K562 (cell line): ENCODE measurements around the gene DIO3. TPM values are rescaled to one million over a fixed set of nuclear protein-coding genes. Genes with fewer than 3 reads are reported as not detected.

Source experiments
- ATAC-seq: fragments of 200-7000 bp; cut with Tn5 transposase; 3 replicates; pipeline ENCODE4 v1.9.1; 2020; ENCODE audit warnings: moderate library complexity
- BruUV-seq: library from RNA; stranded (reverse); fragments of 400-500 nt; replicated peaks from 2 replicates; lab custom pipeline; 2021; lab: Mats Ljungman, UMichigan
- CTCF ChIA-PET: fragments of 300-600 bp; formaldehyde crosslinking; extraction: SDS; loops from one replicate; lab custom pipeline; 2021; ENCODE audit warnings: low intra/inter-chr PET ratio; lab: Yijun Ruan, JAX
- POLR2A ChIA-PET: fragments of 300-600, 350-650 bp; sonication (Branson Sonifier 250); formaldehyde crosslinking; extraction: SDS; loops from one replicate; lab custom pipeline; 2021; ENCODE audit warnings: antibody characterized with exemption, inconsistent platforms; lab: Yijun Ruan, JAX
- DNase-seq, 4 experiments: peaks; one replicate each; pipeline versions ENCODE4 v3.0.0 to v3.0.0-alpha.2; 2011 to 2018; ENCODE audit warnings: low spot score in 3 of 4, mixed read lengths in 3 of 4; ENCODE audit errors: extremely low read depth in 1 of 4
- FAIRE-seq: peaks from 2 replicates; lab custom pipeline; 2011; peaks lifted over from hg19 to GRCh38; lab: Jason Lieb, UNC
- H2AFZ ChIP-seq: 2 replicates; pipeline ENCODE4 v1.6.0; 2011; ENCODE audit warnings: low read depth, low read length, control low read depth, inconsistent platforms
- H3K27ac ChIP-seq: fragments of 200-600 bp; 3 replicates; pipeline ENCODE4 v1.8.0; 2011; ENCODE audit warnings: low read depth, mild to moderate bottlenecking, control low read depth, inconsistent platforms, low read length, moderate library complexity, mixed read lengths; ENCODE audit errors: extremely low read depth
- H3K27me3 ChIP-seq, 2 experiments: fragments of 300-600 bp in 1 of 2; 2 replicates in 1 of 2; 3 replicates in 1 of 2; pipeline versions ENCODE4 v1.6.0 to v1.8.0; 2011; ENCODE audit warnings: inconsistent platforms in 2 of 2, low read length in 2 of 2, mild to moderate bottlenecking in 1 of 2, mixed read lengths in 1 of 2, moderate library complexity in 1 of 2; ENCODE audit not compliant: control insufficient read depth in 2 of 2, insufficient read depth in 2 of 2
- H3K36me3 ChIP-seq: fragments of 300-600 bp; 3 replicates; pipeline ENCODE4 v1.8.0; 2011; ENCODE audit warnings: mild to moderate bottlenecking, low read length, inconsistent platforms; ENCODE audit not compliant: control insufficient read depth, insufficient read depth
- H3K4me1 ChIP-seq, 2 experiments: fragments of 200-600 bp in 1 of 2; replicated peaks in 1 of 2; 2 replicates in 1 of 2; 3 replicates in 1 of 2; pipeline versions ENCODE4 v1.5.1 to v1.8.0; 2011; ENCODE audit warnings: inconsistent platforms in 2 of 2, low read length in 2 of 2, mild to moderate bottlenecking in 1 of 2, mixed read lengths in 1 of 2, moderate library complexity in 1 of 2; ENCODE audit not compliant: control insufficient read depth in 2 of 2, insufficient read depth in 2 of 2
- H3K4me2 ChIP-seq: 2 replicates; pipeline ENCODE4 v1.6.1; 2011; ENCODE audit warnings: low read length, control low read depth, inconsistent platforms, mixed read lengths; ENCODE audit not compliant: insufficient read depth
- H3K4me3 ChIP-seq: fragments of 200-600 bp; sonication (generic), shearing (Covaris generic); 2 replicates; pipeline ENCODE4 v1.5.1; 2016; ENCODE audit warnings: control low read depth, inconsistent platforms
- H3K79me2 ChIP-seq: fragments of 200-600 bp; 3 replicates; pipeline ENCODE4 v1.8.0; 2011; ENCODE audit warnings: low read length, inconsistent platforms; ENCODE audit not compliant: control insufficient read depth, insufficient read depth
- H3K9ac ChIP-seq, 2 experiments: 2 replicates each; pipeline versions ENCODE4 v1.6.0 to v1.6.1; 2011; ENCODE audit warnings: low read depth in 2 of 2, low read length in 2 of 2, control low read depth in 1 of 2, inconsistent platforms in 1 of 2, mild to moderate bottlenecking in 1 of 2, mixed read lengths in 1 of 2; ENCODE audit not compliant: insufficient read depth in 1 of 2
- H3K9me1 ChIP-seq: one replicate; pipeline ENCODE4 v1.6.0; 2011; ENCODE audit warnings: inconsistent platforms, mild to moderate bottlenecking, low read length, moderate library complexity; ENCODE audit not compliant: control insufficient read depth, insufficient read depth
- H3K9me3 ChIP-seq: replicated peaks from 2 replicates; pipeline ENCODE4 v1.5.1; 2011; ENCODE audit warnings: low read depth, low read length, inconsistent platforms; ENCODE audit not compliant: control insufficient read depth, insufficient read depth
- H4K20me1 ChIP-seq: replicated peaks from 2 replicates; pipeline ENCODE4 v1.6.1; 2011; ENCODE audit warnings: low read length, inconsistent platforms, mixed read lengths; ENCODE audit not compliant: control insufficient read depth, insufficient read depth
- BRCA1 ChIP-seq, 2 experiments: fragments of 450-650 bp in 1 of 2; sonication (generic) in 1 of 2; formaldehyde crosslinking in 1 of 2; IDR thresholded peaks; 2 replicates each; pipeline versions ENCODE4 v1.5.0 to v1.6.1; 2017 to 2020; ENCODE audit warnings: mild to moderate bottlenecking in 1 of 2, missing genetic modification reagents in 1 of 2
- HSF4 ChIP-seq: fragments of 250-450 bp; sonication (Bioruptor Pico); IDR thresholded peaks from 2 replicates; pipeline ENCODE4 v2.1.2; 2022; ENCODE audit warnings: mild to moderate bottlenecking, moderate library complexity, borderline replicate concordance
- KLF13 ChIP-seq: fragments of 450-650 bp; IDR thresholded peaks from 2 replicates; pipeline ENCODE4 v1.6.1; 2016; ENCODE audit warnings: missing genetic modification characterization, low read depth, mild to moderate bottlenecking, missing compliant biosample characterization, moderate library complexity, borderline replicate concordance
- NCOA4 ChIP-seq: fragments of 450-650 bp; IDR thresholded peaks from 2 replicates; pipeline ENCODE4 v1.6.1; 2018; ENCODE audit warnings: mild to moderate bottlenecking; ENCODE audit not compliant: partially characterized antibody
- TCF7 ChIP-seq: sonication (generic); IDR thresholded peaks from 2 replicates; pipeline ENCODE4 v1.6.1; 2016; ENCODE audit warnings: antibody characterized with exemption, borderline replicate concordance
- TCF7L2 ChIP-seq: fragments of 150-350 bp; IDR thresholded peaks from 2 replicates; pipeline ENCODE4 v1.6.1; 2016; ENCODE audit warnings: low read depth, mild to moderate bottlenecking, low read length, moderate library complexity
- THAP12 ChIP-seq: fragments of 250-450 bp; sonication (Bioruptor Pico); IDR thresholded peaks from 2 replicates; pipeline ENCODE4 v1.9.0; 2021; ENCODE audit warnings: mild to moderate bottlenecking, inconsistent platforms
- ZFX ChIP-seq: sonication (generic); formaldehyde crosslinking; IDR thresholded peaks from 2 replicates; pipeline ENCODE4 v1.8.0; 2022; ENCODE audit warnings: mild to moderate bottlenecking, missing genetic modification reagents, moderate library complexity
- ZNF274 ChIP-seq: IDR thresholded peaks from 2 replicates; pipeline ENCODE4 v1.6.1; 2011; ENCODE audit warnings: low read depth, mild to moderate bottlenecking, low read length, moderate library complexity, borderline replicate concordance
- WGBS: fragments of 100-300 bp; shearing (Covaris generic); methylation state at CpG from one replicate; pipeline ENCODE4 v1.1.6; 2016; ENCODE audit warnings: low coverage, mixed read lengths; ENCODE audit not compliant: insufficient coverage; ENCODE audit errors: missing lambda C conversion rate; 5-methylcytosine and 5-hydroxymethylcytosine counted together
- in situ Hi-C: fragments of 300-500 bp; cut with MboI; formaldehyde crosslinking; loops from 4 replicates; pipeline ENCODE4 v1.15.0; 2018; ENCODE audit warnings: inconsistent platforms, mixed read lengths
- intact Hi-C: fragments of 100-400 bp; cut with micrococcal nuclease; formaldehyde crosslinking; loops from 2 replicates; pipeline ENCODE4 v1.14.2; 2022
- polyA plus RNA-seq, 8 experiments: library from polyadenylated mRNA; depleted of rRNA in 4 of 8; stranded (reverse) in 5 of 8; unstranded in 3 of 8; fragments of >200 nt; fragmentation: Nextera tagmentation in 2 of 8; fragmentation: Illumina TruSeq in 1 of 8; extraction: Ambion mirVana in 2 of 8; extraction: Trizol in 1 of 8; gene quantifications; 2 replicates each; pipeline versions ENCODE4 v1.2.1 to v1.2.3, GENCODE V29; 2011 to 2014; ENCODE audit warnings: inconsistent platforms in 1 of 8, missing spikeins in 1 of 8
- total RNA-seq, 7 experiments: library from RNA; depleted of rRNA in 6 of 7; stranded (reverse); fragments of >200 nt in 6 of 7; fragmentation: Illumina TruSeq in 2 of 7; extraction: Trizol in 2 of 7; gene quantifications; 2 replicates each; pipeline versions ENCODE4 v1.2.1 to v1.2.3, GENCODE V29; 2011 to 2021; ENCODE audit warnings: low replicate concordance in 1 of 7
- TF ChIP-seq, protein P1 (sequence below): IDR thresholded peaks from 2 replicates; pipeline ENCODE4 v1.6.1; 2011; ENCODE audit not compliant: insufficient read length; ENCODE audit errors: extremely low read depth

DIO3 gene
- total and polyA plus RNA-seq, 9 of the 15 experiments (the other 6 are each of a cell fraction or from before 2014, with no cell fraction given) = not detected

- peaks cover 0 to 34% of the 10 kb centered on the region in 2 experiments; a peak in 4 of 5 replicates for H3K27me3 ChIP-seq
- FAIRE-seq = no peak
- no peaks in the 10 kb centered on the region for H3K79me2 ChIP-seq
- H3K9me1 ChIP-seq = no peaks in the 10 kb centered on the region
- no peak overlapping the region for H3K27ac ChIP-seq
- 0 out of 4 replicates have a peak overlapping the region, but pooled peaks of 1 of the 2 experiments have one; percentile 26 for H3K9ac ChIP-seq
- intact Hi-C loops = no loop called here
- H3K9me3 ChIP-seq = no peaks in the 10 kb centered on the region
- H3K36me3 ChIP-seq = no peaks in the 10 kb centered on the region
- H3K4me1 ChIP-seq = peaks cover 0 to 21% of the 10 kb centered on the region in 2 experiments; a peak in 2 of 5 replicates
- CTCF ChIA-PET = no interaction called here
- TF ChIP-seq, protein P1, sequence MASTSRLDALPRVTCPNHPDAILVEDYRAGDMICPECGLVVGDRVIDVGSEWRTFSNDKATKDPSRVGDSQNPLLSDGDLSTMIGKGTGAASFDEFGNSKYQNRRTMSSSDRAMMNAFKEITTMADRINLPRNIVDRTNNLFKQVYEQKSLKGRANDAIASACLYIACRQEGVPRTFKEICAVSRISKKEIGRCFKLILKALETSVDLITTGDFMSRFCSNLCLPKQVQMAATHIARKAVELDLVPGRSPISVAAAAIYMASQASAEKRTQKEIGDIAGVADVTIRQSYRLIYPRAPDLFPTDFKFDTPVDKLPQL = no peak
- TF ChIP-seq, all 486 proteins: peak for 0
- ATAC-seq (no peak), DNase-seq (no peak)
- Histone ChIP-seq H3K4me2 (no peak overlapping the region), H3K4me3 (no peak overlapping the region), H2AFZ (no peak overlapping the region), H4K20me1 (no peaks in the 10 kb centered on the region; the same call in 1 of the 2 replicates)
- BruUV-seq = no TSS peak
- 22% methylated on average over 32 of the region's 41 CpGs for WGBS
- in situ Hi-C loops = no loop called here
- POLR2A ChIA-PET = no interaction called here
Measured at GRCh38 chr14:101525640-101526527, 35.4 kb upstream of the DIO3 start.

DNA sequence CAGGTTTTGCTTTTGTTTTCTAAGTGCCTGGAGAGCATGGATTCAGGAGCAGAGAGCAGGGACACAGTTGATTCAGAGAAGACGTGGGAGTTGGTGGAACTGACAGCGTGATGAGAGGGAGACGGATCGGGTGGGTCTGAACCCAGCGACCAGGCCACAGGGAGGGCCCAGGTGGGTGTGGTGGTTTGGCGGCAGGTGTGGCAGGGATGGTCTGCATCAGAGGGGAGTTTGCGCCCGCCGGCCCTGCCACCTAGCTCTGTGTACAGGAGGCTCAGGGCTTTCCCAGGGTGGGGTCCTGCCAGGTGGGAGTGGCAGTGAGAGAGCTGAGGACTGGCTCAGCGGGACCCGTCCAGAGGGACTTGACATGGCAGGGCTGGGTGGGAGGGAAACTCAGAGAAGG, 33.3 kb upstream of the DIO3 start:
- DNase-seq = no peak
- no peak for FAIRE-seq
- 12% methylated on average over 10 of the region's 11 CpGs for WGBS
- no peak for ATAC-seq
- CTCF ChIA-PET = no interaction called here
- Histone ChIP-seq H3K27me3 (peaks cover 0 to 35% of the 10 kb centered on the region in 2 experiments; a peak in 3 of 5 replicates), H3K4me1 (peaks cover 0 to 18% of the 10 kb centered on the region in 2 experiments; a peak in 2 of 5 replicates), H3K79me2 (no peaks in the 10 kb centered on the region), H3K36me3 (no peaks in the 10 kb centered on the region), H4K20me1 (no peaks in the 10 kb centered on the region; the same call in 1 of the 2 replicates), H3K27ac (no peak overlapping the region), H3K4me2 (no peak overlapping the region), H3K4me3 (no peak overlapping the region), H3K9me1 (no peaks in the 10 kb centered on the region), H3K9me3 (no peaks in the 10 kb centered on the region), H3K9ac (no peak overlapping the region), H2AFZ (no peak overlapping the region)
- in situ Hi-C loops = no loop called here
- POLR2A ChIA-PET = interaction anchor here (0.7 kb wide), 1 partner anchor 20 kb away, joined by 3 read pairs; no protein-coding TSS in a partner anchor
- BruUV-seq = no TSS peak
- intact Hi-C loops = no loop called here
- TF ChIP-seq KLF13 = no peak
- no peak for TF ChIP-seq HSF4 (CRISPR knock-in tag)
- no peak for TF ChIP-seq THAP12
- TF ChIP-seq ZNF274 = no peak
- TF ChIP-seq NCOA4 = no peak
- TF ChIP-seq ZFX (CRISPR knock-in tag) = no peak
- TF ChIP-seq TCF7L2 = no peak
- no peak for TF ChIP-seq TCF7
- TF ChIP-seq BRCA1 (IDR thresholded peaks at IDR 0.05) = no peak
- no peak for TF ChIP-seq BRCA1 (CRISPR knock-in tag; IDR thresholded peaks at IDR 0.05)
